HG03469 (cell line): Measurements from ENCODE around the gene PVALEF.

Source experiments
- ATAC-seq: cut with Tn5 transposase; IDR thresholded peaks from one replicate; pipeline ENCODE4 v1.9.1; 2021; ENCODE audit warnings: mild to moderate bottlenecking, moderate library complexity, moderate number of reproducible peaks; ENCODE audit not compliant: unreplicated experiment

The PVALEF gene

DNA sequence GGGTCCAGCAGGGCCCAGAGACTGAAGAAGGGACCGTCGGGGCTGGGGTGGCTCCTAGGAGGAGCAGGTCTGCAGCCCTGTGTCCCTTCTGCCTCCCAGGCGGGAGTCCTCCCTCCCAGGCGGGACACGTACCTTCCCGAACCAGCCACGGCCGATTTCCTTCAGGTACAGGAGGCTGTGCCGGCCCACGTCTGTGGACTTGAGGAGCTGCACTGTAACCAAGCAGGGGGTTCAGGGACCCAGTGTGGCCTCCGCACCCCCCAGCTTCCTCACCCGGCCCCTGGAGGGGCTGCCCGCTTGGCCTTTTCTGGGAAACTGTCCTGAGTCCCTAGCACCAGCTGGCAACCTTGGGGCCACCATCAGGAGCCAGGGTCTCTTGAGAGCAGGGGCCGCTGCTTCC, 37.0 kb upstream of the PVALEF start:
- ATAC-seq = no peak

DNA sequence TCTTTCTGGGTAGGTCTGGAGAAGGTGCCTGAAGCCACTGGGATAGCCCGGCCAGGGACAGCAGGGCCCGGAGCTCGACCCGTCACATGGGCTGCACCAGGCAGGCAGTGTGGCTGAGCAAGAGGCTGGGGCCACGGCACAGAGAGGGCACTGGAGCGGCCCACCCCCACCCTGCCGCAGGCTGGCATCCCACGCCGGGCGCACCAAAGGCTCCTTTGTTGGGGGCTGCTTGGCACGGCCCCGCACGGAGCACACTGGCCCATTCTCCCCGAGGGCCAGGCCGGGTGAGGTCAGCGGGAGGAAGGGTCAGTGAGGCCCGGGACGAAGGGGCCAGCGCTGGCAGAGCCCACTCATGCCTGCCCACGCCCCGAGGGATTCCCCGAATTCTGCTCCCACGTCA, 36.5 kb upstream of the PVALEF start:
- no peak for ATAC-seq

DNA sequence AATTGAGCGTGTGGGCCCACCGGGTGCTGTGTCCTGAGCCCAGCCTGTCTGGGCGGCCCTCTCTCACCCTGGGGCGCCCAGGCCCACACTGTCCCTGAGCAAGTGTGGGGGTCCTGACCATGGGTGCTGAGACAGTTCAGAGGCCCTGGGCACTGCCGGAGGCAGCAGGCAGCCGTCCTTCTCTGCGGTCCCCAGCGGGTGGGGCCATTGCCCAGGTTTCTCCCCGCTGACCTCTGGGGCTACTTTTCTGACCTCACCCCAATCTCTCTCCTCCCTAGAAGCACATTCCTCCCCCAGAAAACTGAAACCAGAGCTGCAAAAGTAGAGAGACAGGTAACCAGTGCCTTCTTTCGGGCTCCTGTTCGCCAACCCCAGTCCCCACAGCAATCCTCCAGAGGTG, 36.0 kb upstream of the PVALEF start:
- no peak for ATAC-seq

DNA sequence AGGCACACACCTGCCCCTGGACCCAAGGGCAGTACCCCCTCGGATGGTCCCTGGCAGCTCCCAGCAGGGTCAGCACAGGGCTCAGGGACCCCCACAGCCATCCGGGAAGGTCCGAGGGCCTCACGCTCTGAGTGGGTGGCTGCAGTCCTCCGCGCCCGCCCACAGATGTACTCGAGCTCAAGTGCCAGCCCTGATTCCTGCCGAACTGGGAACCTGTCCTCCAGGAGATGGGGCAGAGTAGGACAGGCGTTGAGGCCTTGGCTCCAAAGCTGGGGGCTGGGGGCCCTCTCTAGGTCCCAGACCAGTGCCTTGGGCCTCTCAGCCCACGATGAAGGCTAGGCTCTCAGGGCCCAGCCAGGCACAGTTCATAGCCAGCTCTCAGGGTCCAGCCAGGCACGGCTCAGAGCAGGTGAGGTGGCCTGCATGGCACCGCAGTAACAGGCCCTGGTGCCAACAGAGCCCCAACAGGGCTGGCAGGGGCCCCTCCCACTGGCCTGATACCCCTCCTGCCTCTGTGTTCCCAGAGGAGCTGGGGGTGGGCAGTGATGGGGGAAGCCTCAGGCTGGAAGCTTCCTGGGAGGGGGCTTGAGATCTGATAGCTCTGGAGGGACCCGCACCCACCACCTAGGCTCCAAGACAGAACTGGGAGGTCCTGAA, 35.5 kb upstream of the PVALEF start:
- ATAC-seq = no peak

DNA sequence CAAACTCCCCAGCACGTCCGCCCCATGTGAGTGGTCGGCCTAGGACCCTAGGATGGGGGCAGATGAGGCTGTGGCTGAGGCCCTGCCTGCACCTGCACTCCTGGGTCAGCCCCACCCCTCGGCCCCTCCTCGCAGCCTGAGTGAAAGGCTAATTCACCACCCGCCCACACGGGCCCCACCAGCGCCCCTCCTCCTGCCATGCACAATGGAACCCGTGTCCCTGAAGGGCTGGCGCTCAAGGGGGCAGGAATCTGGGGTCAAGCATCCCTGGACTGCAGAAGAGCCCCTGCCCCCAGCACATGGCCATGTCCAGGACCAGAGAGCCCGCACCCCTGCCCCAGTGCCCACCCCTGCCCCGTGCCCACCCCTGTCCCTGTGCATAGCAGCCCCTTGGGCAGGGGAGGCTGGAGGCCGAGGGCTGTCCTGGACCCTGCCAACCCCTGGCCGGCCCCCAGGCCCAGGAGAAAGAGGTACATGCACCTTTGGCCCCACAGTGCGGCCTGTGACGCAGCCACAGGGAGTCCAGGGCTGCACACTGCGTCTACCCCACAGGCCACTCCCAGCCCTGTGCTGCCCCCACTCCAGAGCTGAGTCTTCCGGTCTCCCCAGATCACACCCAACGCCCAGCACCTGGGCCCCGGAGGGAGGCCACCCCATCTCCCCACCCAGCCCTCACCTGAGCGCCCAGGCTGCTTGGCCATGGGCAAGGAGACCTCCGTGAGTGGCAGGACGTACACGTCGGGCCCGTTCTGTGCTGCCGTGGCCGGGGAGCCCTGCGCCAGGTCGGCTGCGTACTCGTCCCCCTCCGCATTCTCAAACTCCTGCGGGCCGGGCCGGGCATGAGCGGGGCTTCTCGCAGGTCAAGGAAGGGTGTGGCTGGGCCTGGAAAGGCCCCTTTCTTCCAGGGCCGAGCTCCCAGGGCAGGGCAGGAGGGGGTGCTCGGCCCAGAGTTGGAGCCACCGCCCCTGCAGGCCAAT, 34.6 kb upstream of the PVALEF start:
- ATAC-seq = no peak

DNA sequence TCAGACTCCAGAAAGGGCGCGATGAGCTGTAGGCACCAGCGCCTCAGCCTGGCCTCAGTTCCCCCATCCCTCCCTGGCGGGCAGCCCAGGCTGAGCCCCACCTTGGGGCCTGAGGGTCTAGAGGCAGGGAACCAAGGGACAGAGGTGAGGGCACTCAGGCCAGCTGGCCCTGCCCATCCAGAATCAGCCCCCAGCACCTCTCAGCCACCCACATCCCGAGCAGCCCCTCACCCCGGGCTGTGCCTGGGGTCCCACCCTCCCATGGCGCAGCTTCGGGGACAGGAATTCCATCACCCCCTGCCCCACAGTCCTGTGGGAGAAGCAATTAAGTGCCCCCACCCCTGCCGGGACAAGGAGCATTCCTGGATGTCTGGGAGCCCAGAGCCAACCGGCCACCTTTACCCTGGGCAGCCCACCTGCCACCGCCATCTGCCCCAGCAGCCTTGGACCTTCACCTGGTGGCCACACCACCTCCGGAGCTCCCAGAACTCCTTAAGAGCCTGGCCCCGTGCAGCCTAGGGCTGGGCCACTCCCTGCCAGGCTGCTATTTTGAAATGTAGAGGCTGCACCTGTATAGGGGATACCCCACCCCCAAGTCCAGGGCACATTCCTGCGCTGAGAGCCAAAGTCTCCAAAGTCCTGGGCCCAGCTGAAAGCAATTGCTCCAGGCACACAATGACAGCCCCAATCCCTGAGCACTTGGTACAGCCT, 33.7 kb upstream of the PVALEF start:
- ATAC-seq = no peak

DNA sequence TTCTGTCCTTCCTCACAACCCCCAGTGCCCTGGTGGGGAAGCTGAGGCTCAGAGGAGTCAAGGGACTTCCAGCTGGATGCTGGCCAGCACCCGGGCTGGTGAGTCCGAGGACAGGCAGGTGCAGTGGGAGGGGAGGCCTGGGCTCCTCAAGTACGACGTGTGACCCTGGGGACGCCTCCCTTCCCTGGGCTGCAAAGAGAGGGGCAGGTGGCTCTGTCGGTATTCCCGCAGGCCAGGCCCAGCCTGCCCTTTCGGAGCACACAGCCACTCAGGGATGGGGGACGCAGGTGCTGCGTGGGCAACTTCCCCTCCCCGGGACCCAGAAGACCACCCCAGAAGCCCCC, 33.1 kb upstream of the PVALEF start:
- no peak for ATAC-seq

DNA sequence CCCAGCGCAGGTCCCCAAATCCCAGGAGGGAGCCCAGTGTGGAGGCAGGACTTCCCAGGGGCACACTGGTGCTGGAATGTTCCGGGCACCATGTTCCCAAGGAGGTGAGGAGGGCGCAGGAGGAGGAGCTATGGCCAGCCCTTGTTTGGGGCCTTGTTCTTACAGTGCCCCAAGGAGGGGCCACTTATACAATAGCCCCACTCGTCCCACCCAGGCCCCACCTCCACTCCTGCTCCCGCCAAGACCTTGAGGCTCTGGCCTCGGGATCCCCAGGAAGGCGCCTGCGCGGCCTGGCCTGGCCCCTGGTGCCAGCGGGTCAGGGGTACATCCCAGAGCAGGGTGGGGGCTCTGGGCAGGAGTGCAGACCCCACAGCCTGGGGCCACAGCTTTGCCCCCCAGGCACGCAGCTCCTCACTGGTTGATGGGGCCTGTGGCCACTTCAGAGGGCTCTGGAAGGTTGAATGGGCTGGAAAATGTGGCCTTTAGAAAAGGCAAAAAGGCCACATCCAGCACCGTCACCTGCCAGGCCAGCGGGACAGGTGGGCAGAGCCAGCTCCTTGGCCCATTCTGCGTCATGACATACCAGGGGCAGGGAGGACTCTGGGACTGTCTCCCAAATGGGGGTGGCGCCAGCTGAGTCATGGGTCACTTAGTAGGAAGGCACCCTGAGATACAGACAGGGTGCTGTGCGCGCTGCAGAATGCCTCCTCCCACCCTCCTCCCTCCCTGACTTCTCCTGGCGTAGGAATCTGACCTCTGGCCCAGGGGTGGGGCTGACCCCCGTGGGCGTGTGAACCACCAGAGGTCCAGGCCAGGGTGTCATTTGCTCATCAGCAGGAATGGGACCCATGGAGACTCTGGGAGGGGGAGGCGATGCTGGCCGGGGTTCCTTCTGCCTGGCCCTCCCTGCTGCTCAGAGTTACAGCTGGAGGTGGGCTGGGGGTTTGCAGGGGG, 32.3 kb upstream of the PVALEF start:
- no peak for ATAC-seq

DNA sequence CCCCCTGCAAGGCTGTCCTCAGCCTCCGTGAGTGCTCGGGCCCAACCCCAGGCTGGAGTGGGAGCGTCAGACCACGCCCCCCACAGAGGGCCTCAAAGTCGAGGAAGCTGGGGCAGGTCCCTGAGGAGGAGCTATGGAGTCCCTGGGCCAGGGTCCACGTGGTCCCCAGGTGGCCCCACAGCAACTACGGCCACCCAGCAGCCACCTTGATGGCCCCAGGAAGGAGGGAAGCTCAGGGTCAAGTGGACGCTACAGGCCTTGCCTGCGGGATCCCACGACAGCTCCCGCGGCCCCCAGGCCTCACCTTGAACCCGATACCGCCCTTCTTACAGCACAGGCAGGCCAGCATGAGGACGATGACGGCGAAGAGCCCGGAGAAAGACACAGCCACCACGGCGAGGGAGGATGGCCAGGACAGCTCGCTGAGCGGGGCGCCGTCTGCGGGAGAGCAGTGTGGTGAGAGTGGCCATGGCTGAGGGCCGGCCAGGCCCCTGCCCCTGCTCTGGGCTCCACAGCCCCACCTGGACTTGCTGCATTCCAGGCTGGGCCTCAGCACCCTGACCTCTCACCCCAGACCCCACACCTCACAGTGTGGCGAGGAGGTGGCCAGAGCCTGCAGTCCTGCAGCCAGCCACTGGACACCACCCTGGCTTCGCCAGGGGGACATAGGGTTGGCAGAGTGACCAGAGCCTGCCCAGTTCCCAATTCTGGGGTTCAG, 31.1 kb upstream of the PVALEF start:
- no peak for ATAC-seq

DNA sequence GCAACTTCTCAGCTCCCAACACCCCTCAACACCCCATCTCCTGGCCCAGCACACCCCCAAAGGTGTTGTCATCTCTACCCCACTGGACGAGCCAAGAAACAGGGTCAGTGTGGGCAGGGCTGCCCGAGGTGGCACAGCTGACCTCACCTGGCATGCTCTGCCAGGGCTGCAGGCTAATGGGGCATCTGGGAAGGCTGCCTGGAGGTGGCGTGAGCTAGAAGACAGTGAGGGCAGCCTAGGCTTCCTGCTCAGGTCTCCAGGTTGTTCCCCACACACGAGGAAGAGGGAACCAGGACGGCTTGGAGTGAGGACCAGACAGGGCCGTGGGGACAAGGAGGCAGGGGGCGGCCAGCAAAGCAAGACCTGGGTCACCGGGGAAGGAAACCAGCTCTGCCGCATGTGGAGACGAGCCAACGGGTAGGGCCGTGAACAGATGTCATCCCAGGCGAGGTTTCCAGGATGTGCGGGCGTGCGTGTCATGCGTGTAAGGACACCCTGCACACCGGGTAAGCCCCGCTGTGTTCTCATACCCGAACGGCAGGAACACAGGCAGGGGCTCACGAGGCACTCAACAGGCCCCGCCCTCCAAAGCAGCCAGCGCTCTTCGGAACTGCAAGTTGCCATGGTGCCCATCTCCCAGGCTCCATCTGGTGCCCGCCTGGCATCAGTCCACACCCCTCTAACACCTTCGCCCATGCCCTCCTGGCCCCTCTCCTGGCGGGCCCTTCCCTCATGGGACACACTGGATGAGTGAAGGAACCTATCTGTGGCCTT, 29.6 kb upstream of the PVALEF start:
- no peak for ATAC-seq

DNA sequence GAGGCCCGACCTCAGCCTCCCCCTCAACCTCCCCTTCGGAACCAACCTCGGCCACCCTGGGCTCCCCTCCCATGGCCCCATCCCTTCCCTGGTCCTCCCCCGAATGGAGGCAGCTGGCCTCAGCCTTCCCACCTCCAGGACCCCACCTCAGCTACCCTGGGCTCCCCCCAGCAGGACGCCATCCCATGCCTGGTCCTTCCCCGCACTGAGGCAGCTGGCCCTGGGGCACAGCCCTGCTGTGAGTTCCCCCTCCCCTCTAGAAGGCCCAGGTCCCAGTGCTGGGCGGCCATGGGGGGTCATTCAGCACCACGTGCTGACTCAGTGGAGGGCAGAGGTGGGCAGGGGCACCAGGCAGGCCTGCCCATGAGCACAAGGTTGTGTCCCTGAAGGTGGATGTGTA, 28.9 kb upstream of the PVALEF start:
- ATAC-seq = no peak

DNA sequence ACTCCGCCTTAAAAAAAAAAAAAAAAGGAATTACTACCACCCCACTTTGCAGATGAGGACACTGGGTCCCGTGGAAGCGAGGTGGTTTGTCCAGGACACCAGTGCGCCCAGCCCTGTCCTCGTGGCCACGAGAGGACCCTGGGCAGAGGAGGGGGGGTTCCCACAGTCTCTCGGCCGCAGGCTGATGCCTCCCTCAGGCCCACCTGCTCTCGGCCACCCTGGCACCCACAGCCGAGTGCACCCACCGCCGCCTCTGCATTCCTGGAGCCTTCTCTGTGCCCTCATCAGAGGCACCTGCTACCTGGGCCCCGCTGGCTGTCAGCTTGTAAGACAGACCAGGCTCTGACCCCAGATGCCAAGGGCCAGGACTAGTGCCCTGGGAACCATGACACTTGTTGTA, 28.1 kb upstream of the PVALEF start:
- no peak for ATAC-seq

DNA sequence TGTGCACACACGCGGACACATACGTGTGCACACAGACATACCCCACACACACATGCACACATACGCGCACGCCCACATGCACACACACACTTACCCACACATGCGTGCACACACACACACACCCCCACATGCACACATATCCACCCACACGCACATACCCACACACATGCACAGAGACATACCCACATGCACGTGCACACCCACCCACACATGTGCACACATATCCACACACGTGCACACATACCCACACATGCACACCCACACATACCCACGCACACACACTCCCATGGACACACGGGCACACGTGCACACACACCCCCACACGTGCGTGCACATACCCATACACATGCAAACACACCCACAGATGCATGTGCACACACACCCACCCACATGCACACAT, 27.2 kb upstream of the PVALEF start:
- no peak for ATAC-seq

DNA sequence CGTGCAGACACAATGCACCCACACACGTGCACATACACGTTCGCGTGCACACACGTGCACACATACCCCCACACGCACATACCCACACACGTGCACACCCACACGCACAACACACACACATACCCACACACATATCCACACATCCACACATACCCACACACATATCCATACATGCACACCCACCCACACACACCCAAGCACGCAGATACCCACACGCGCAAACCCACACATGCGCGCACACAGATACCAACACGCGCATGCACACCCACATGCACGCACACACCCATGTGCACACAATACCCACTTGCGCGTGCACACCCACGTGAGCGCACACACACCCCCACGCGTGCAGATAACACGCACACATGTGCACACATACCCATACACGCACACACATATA, 26.8 kb upstream of the PVALEF start:
- ATAC-seq = no peak

DNA sequence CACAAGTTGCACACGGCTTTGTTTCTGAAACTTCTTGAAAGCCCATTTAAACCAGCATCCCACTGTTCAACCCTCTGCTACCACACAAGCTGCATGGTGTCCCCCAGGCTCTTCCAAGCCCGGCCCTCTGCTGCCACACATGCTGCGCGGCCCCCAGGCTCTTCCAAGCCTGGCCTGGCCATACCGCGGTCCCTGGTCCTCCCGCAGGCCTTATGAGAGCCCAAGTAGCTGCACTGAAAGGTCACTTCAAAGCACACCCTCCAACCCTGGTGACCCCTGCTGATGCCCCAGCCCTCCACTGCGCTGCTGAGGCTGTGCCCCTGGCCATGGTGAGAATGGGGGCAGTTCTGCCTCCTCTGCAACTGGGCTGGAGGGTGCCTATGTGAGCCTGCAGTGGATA, 25.9 kb upstream of the PVALEF start:
- no peak for ATAC-seq

DNA sequence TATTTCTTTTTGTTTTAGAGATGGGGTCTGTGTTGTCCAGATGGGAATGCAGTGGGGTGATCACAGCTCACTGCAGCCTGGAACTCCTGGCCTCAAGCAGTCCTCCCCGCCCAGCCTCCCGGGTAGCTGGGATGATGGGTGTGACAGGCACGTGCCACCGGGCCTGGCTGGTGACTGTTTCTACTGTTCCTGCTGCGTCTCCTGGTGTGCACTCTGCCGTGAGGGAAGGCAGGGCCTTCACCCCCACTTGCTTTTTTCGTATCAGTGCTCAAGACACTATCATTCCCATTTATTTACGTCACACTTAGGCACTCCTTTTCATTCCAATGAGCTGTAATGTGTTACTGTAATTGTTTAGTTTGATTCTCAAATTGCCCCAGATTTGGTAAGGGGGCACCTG, 25.3 kb upstream of the PVALEF start:
- ATAC-seq = no peak

DNA sequence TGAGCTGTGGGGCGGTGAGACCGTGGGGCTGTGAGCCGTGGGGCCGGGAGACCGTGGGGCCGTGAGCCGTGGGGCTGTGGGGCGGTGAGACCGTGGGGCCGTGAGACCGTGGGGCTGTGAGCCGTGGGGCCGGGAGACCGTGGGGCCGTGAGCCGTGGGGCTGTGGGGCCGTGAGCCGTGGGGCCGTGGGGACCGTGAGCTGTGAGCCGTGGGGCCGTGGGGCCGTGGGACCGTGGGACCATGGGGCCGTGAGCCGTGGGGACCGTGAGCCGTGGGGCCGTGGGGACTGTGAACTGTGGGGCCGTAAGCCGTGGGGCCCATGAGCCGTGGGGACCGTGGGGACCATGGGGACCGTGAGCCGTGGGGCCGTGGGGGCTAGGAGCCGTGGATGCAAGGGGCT, 24.6 kb upstream of the PVALEF start:
- no peak for ATAC-seq

DNA sequence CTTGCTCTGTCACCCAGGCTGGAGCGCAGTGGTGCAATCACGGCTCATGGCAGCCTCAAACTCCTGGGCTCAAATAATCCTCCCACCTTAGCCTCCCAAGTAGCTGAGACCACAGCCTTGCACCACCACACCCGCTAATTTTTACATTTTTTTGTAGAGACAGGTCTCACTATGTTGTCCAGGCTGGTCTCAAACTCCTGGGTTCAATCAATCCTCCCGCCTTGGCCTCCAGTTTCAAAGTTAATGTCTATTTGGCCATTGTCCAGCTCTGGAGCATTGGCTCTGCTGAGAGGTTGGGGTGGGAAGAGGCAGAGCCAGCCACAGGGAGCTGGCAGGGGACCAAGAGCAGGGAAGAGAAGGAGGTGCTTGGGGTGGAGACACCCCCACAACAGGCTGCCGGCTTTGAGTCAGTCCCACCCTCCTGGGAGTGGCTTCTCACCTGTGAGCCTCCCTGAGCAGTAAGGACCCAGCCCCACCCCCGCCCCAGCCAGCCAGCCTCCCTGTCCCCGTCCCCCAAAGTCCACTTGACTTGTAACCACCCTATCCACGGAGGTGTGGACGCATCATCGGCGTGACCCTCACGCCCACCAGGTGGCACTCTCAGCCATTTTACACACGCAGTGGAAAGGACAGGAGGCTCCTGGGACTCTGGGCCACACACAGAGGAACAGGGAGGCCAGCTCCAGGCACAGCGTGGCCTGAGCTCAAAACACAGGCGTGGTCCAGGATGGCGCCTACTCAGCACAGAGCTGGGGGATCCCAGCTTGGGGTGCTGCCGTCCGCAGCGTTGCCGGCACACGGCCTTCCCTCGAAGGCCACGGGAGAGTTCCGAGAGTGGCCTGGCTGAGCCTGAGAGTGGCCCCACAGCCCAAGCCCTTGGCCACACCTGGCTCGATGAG, 22.8 kb upstream of the PVALEF start:
- ATAC-seq = no peak
